Measurements from ENCODE around the gene SRRM2. TPM values are rescaled to one million over a fixed set of nuclear protein-coding genes. Genes with fewer than 3 reads are reported as not detected.

SRRM2 gene
- total RNA-seq, 1 donor from 2014 or later = 30.5 TPM

GRCh38 chr16:2785101-2785991, 32.9 kb downstream of the SRRM2 start:
- no peaks in the 10 kb centered on the region for H3K36me3 ChIP-seq (ENCODE audit: control insufficient read depth, insufficient read depth, low read length)
- H3K27me3 ChIP-seq (ENCODE audit: control insufficient read depth, insufficient read depth, low read length) = peaks cover 20% of the 10 kb centered on the region
- FAIRE-seq (no peak), DNase-seq (ENCODE audit: low read depth) (no peak)
- no peak overlapping the region for H3K4me3 ChIP-seq (ENCODE audit: low read depth, low read length)
- TF ChIP-seq, protein P1, sequence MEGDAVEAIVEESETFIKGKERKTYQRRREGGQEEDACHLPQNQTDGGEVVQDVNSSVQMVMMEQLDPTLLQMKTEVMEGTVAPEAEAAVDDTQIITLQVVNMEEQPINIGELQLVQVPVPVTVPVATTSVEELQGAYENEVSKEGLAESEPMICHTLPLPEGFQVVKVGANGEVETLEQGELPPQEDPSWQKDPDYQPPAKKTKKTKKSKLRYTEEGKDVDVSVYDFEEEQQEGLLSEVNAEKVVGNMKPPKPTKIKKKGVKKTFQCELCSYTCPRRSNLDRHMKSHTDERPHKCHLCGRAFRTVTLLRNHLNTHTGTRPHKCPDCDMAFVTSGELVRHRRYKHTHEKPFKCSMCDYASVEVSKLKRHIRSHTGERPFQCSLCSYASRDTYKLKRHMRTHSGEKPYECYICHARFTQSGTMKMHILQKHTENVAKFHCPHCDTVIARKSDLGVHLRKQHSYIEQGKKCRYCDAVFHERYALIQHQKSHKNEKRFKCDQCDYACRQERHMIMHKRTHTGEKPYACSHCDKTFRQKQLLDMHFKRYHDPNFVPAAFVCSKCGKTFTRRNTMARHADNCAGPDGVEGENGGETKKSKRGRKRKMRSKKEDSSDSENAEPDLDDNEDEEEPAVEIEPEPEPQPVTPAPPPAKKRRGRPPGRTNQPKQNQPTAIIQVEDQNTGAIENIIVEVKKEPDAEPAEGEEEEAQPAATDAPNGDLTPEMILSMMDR (IDR thresholded peaks at IDR 0.05; ENCODE audit: insufficient read depth, low read length, severe bottlenecking) = no peak

- FAIRE-seq = no peak
Observed at GRCh38 chr16:2786061-2786825, 33.8 kb downstream of the SRRM2 start.

DNA sequence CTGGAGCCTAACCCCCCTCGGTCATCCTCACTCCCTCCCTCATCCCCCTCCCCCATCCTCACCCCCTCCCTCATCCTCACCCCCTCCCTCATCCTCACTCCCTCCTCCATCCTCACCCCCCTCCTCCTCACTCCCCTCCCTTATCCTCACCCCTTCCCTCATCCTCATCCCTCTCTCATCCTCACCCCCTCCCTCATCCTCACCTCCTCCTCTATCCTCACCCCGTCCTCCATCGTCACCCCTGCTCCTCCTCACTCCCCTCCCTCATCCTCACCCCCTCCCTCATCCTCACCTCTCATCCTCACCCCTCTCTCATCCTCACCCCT, 34.4 kb downstream of the SRRM2 start:
- Histone ChIP-seq H3K27me3 (ENCODE audit: control insufficient read depth, insufficient read depth, low read length) (peaks cover 20% of the 10 kb centered on the region), H3K4me3 (ENCODE audit: low read depth, low read length) (no peak overlapping the region), H3K36me3 (ENCODE audit: control insufficient read depth, insufficient read depth, low read length) (no peaks in the 10 kb centered on the region)
- TF ChIP-seq, protein P1 (IDR thresholded peaks at IDR 0.05; ENCODE audit: insufficient read depth, low read length, severe bottlenecking) = no peak
- DNase-seq (ENCODE audit: low read depth) (no peak), FAIRE-seq (no peak)

More at GRCh38 chr16:2786061-2786825, 33.8 kb downstream of the SRRM2 start:
- Histone ChIP-seq H3K36me3 (ENCODE audit: control insufficient read depth, insufficient read depth, low read length) (no peaks in the 10 kb centered on the region), H3K4me3 (ENCODE audit: low read depth, low read length) (no peak overlapping the region), H3K27me3 (ENCODE audit: control insufficient read depth, insufficient read depth, low read length) (peaks cover 20% of the 10 kb centered on the region)
- TF ChIP-seq, protein P1 (IDR thresholded peaks at IDR 0.05; ENCODE audit: insufficient read depth, low read length, severe bottlenecking) = no peak
- no peak for DNase-seq (ENCODE audit: low read depth)

GRCh38 chr16:2787406-2787805, 35.0 kb downstream of the SRRM2 start, which contains the start of gene PRSS33:
TSS of gene PRSS33 (minus strand) at chr16:2787560. CDS start at chr16:2786547, 1,013 bp downstream.
- Histone ChIP-seq H3K27me3 (ENCODE audit: control insufficient read depth, insufficient read depth, low read length) (peaks cover 20% of the 10 kb centered on the region), H3K36me3 (ENCODE audit: control insufficient read depth, insufficient read depth, low read length) (no peaks in the 10 kb centered on the region), H3K4me3 (ENCODE audit: low read depth, low read length) (no peak within 1 kb of the TSS)
- FAIRE-seq (no peak), DNase-seq (ENCODE audit: low read depth) (no peak)
- TF ChIP-seq, protein P1 (IDR thresholded peaks at IDR 0.05; ENCODE audit: insufficient read depth, low read length, severe bottlenecking) = no peak

DNA sequence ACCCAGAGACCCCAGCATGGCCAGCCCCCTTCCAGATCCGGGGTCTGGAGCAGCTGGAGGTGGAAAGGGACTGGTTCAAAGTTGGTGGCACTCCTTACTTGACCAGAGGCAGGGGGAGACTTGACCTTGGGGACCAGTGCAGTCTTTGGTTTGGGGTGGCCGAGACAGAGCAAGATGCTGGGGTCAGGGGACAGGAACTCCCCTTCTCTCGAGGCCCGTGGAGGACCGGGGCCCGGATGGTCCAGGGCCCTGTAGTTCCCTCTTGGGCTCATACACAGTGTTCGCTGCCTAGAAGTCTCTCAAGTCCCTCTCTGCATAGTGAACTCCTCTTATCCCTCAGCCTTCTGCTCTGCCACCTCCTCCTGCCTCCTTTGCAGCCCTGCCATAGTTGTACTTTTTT, 35.5 kb downstream of the SRRM2 start:
- FAIRE-seq (no peak), DNase-seq (ENCODE audit: low read depth) (no peak)
- H3K4me3 ChIP-seq (ENCODE audit: low read depth, low read length) = no peak overlapping the region
- TF ChIP-seq, protein P1 (IDR thresholded peaks at IDR 0.05; ENCODE audit: insufficient read depth, low read length, severe bottlenecking) = no peak
- H3K36me3 ChIP-seq (ENCODE audit: control insufficient read depth, insufficient read depth, low read length) = no peaks in the 10 kb centered on the region
- peaks cover 20% of the 10 kb centered on the region for H3K27me3 ChIP-seq (ENCODE audit: control insufficient read depth, insufficient read depth, low read length)
